T47D (cell line): ENCODE measurements around the gene ZNF710.
"Not testable (repeated sequence)": the region's sequence is repeated elsewhere in the genome, so short reads cannot be mapped to it uniquely, and the experiment has no call there.

Experiments
- DNase-seq, 2 experiments: peaks; one replicate each; pipeline versions ENCODE4 v3.0.0 to v3.0.0-alpha.2; 2011 to 2012; ENCODE audit warnings: low read depth in 1 of 2, low spot score in 1 of 2
- JUND ChIP-seq: IDR thresholded peaks from 2 replicates; pipeline ENCODE4 v1.6.1; 2012; ENCODE audit warnings: low read depth
- in situ Hi-C: cut with HindIII; loops from 2 replicates; pipeline ENCODE4 v1.10.0; 2016; ENCODE audit warnings: low sequenced_read_pairs, low pct_unique_long_range_greater_than_20kb

ZNF710 gene

GRCh38 chr15:90001062-90001682 is at the start of gene ZNF710:
TSS of gene ZNF710 (plus strand) at chr15:90001324. CDS start at chr15:90067138, 65,814 bp downstream.
- peak; percentile 63 to 77 for DNase-seq
- TF ChIP-seq JUND = no peak
- in situ Hi-C loops = no loop called here

- in situ Hi-C loops = no loop called here
- TF ChIP-seq JUND = no peak
- no peak for DNase-seq
Observed at GRCh38 chr15:89954541-89954940, 46.6 kb upstream of the ZNF710 start.

GRCh38 chr15:89955449-89955998 is 45.6 kb upstream of the ZNF710 start:
- DNase-seq, in situ Hi-C loops: not testable (repeated sequence)

GRCh38 chr15:89958107-89958805 is 42.9 kb upstream of the ZNF710 start:
- peak; percentile 29 to 95 for DNase-seq
- no peak for TF ChIP-seq JUND
- in situ Hi-C loops = no loop called here

GRCh38 chr15:89963301-89964231 is 37.6 kb upstream of the ZNF710 start:
- no peak for TF ChIP-seq JUND
- DNase-seq = no peak
- in situ Hi-C loops = no loop called here

GRCh38 chr15:89964232-89964954 is 36.7 kb upstream of the ZNF710 start:
- no peak for TF ChIP-seq JUND
- DNase-seq = peak in 1 of 2 experiments; percentile 34
- in situ Hi-C loops = no loop called here

- no peak for DNase-seq
- no peak for TF ChIP-seq JUND
- in situ Hi-C loops = no loop called here
Observed at GRCh38 chr15:89967881-89968280, 33.2 kb upstream of the ZNF710 start.

GRCh38 chr15:89971592-89971997 is 29.5 kb upstream of the ZNF710 start:
- DNase-seq = peak in 1 of 2 experiments; percentile 77
- TF ChIP-seq JUND = no peak
- in situ Hi-C loops = no loop called here

- TF ChIP-seq JUND = no peak
- in situ Hi-C loops = no loop called here
- peak in 1 of 2 experiments; percentile 32 for DNase-seq
Observed at GRCh38 chr15:89972085-89972484, 29.0 kb upstream of the ZNF710 start.

GRCh38 chr15:89975482-89976245 is 25.5 kb upstream of the ZNF710 start:
- in situ Hi-C loops = no loop called here
- no peak for TF ChIP-seq JUND
- no peak for DNase-seq

- in situ Hi-C loops = no loop called here
- no peak for TF ChIP-seq JUND
- DNase-seq = no peak
Observed at GRCh38 chr15:89976246-89976600, 24.9 kb upstream of the ZNF710 start.

- DNase-seq, in situ Hi-C loops: not testable (repeated sequence)
Observed at GRCh38 chr15:89977836-89978235, 23.3 kb upstream of the ZNF710 start.
